Testis (tissue), 2 donors: Measurements from ENCODE around the gene GFI1.

Experiments
- CTCF ChIP-seq, 3 experiments: fragments of 450-650 bp in 2 of 3; fragments of 200-600 bp in 1 of 3; sonication (generic) in 1 of 3; IDR thresholded peaks; one replicate each; pipeline ENCODE4 v1.5.1; 2016 to 2019; ENCODE audit warnings: antibody characterized with exemption in 3 of 3, mild to moderate bottlenecking in 2 of 3, moderate library complexity in 1 of 3
- POLR2A ChIP-seq: fragments of 450-650 bp; IDR thresholded peaks from one replicate; pipeline ENCODE4 v1.6.1; 2017; ENCODE audit warnings: antibody characterized with exemption, mild to moderate bottlenecking, moderate library complexity

DNA sequence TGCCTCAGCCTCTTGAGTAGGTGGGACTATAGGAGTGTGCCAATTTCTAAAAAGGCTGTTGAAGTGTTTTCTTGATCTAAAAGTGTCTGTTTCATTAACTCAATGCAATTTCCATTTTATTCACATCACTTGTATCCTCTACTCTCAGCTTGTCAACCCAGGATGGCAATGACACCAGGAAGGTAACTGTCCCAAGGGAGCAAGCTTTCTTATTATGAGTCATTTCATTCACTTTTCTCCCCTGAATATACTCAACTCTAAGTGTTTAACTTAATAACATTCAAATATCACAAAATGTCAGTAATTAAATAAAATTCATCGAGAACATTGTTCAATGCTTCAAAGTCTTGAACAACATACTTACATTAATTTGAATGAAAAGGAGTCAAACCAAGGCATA lies 22.9 kb upstream of the GFI1 start:
- TF ChIP-seq POLR2A (no peak), CTCF (IDR thresholded peaks at IDR 0.05) (no peak)
